GM04504 (cell line): ENCODE measurements around the gene OSBPL1A.

Source experiments
- DNase-seq: peaks from one replicate; pipeline ENCODE4 v3.0.0-alpha.2; 2012; ENCODE audit warnings: low read depth

Gene OSBPL1A

GRCh38 chr18:24397694-24398368 is at the start of gene OSBPL1A:
OSBPL1A (minus strand) TSS chr18:24397824; CDS start chr18:24377533, 20,291 bp downstream.
- DNase-seq = peak; percentile 81

DNA sequence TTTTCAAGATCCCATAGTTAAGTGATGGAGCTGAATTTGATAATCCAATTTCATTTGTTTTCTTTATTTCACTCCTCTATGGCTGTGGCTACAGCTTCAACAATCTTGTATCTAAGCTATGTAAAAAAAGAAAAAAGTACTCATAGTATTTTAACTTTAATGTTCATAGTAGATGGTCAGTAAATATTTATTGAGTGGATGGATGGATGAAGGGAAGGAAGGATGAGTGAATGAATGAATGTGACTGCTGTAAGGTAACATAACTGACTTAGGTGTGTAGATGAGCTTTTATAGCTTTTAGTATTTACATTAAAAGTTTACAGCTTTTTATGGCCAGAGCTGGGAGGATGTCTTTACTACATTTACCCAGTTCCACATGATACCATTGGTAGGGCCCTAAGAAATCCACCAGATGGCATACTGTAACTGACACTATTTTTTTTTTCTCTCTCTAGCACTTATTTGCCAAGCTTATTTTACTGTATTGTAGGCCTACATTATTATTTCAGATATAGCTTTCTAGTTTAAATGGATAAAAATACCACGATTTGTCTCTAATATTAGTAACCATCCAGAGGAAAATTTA is 49.4 kb upstream of the OSBPL1A start:
- no peak for DNase-seq

GRCh38 chr18:24446453-24446852 is 48.8 kb upstream of the OSBPL1A start:
- DNase-seq = no peak

GRCh38 chr18:24443870-24444269 is 46.2 kb upstream of the OSBPL1A start:
- no peak for DNase-seq

- no peak for DNase-seq
These were observed 39.3 kb upstream of the OSBPL1A start for GRCh38 chr18:24436939-24437338.

DNA sequence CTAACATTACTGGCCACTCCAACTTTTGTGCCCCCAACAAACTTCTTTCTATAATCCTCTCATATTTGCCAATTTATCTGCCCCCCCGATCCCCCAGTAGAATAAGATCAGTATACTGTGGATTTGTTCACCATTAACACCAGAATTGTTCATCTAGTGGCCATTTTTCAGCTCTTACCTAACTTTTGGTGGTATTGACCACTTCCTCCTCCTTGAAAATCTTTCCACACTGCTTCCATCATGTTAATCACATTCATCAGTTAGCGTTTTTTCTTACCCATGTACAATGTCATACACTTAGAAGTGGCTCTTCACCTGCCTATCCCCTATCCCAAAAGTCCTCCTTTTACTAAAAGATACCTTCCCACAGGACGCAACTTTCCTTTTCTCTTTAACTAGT is 35.0 kb upstream of the OSBPL1A start:
- no peak for DNase-seq

GRCh38 chr18:24429188-24429587 is 31.6 kb upstream of the OSBPL1A start:
- DNase-seq = no peak

DNA sequence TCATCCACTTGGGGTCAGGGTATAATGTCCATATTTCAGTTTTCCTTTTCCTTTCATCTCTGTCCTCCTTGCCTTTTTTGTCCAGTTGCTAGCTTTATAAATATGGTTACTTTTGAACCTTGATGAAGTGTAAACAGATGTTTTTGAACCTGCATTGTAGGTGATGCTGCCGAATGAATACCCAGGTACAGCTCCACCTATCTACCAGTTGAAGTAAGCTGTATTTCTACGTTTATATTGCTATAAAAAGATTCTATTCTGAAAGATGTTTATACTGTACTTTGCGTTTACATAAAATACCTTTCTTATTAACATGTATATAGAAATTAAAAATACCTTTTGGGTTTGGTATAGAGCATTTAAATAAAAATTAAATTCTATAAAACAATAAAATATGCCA is 31.1 kb upstream of the OSBPL1A start:
- DNase-seq = no peak

DNA sequence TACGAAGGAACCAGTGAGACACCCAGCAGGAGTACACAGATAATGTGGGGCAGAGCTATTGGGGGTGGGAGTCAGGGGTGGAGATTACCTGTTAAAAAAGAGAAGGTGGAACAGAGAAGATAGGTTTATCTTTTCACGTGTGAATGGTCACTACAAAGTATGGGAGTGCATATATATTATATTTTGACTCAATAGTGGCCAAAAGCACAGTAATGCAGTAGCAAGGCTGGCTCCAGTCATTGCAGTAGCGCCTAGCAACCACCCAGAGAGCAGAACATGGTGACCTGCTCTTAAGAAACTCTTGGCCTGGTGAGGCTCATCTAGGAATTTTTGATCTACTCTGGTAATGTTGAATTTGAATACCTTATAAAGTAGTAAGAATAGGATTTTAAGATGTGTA is 29.9 kb upstream of the OSBPL1A start:
- no peak for DNase-seq

DNA sequence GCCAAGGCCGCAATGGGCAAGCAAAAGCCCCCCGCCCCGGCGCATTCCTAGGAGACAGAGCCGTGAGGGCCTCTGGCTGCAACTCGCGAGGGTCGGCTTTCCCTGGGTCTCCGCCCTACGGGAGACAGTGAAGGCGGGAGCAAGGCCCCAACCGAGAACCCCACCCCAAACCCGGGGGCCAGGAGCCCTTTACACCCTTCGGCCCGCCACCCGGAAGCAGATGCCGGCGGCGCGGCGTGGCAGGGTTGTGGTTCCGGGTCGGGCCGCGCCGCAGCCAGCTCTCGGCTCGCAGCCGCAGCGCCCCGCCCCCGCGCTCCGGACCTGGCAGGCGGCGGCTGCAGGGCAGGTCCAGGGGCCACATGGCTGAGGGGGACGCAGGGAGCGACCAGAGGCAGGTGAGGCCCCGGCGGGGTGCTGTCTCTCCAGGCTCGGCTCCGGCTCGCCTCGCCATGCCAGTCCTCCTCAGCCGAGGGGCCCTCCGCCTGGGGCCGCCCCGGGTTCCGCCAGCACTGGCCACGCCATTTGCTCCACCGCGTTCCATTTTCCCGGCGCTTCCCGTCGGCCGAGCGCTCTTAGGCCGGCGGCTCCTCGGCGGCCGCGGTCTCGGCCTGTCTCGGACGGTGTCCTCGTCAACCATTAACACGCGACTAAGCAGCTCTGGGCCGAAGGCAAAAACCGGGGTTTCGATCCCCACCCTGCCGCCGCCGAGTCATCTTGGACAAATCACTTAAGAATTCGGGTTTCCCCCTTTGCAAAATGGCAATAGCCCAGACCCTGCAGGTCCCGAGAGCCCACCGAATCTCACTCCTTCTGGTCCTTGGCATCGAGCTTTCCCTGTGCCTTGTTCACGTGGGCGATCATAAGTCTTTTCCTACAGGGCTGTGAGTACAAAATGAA is 29.0 kb upstream of the OSBPL1A start, which contains the start of gene IMPACT:
TSS of gene IMPACT (plus strand) at position 273 of the 897 bp plus-strand sequence. CDS start at position 360, 87 bp downstream.
- DNase-seq = peak; percentile 47

- DNase-seq = no peak
These were observed 28.4 kb upstream of the OSBPL1A start for GRCh38 chr18:24426073-24426397.

- no peak for DNase-seq
These were observed 24.2 kb upstream of the OSBPL1A start for GRCh38 chr18:24421831-24422230.

DNA sequence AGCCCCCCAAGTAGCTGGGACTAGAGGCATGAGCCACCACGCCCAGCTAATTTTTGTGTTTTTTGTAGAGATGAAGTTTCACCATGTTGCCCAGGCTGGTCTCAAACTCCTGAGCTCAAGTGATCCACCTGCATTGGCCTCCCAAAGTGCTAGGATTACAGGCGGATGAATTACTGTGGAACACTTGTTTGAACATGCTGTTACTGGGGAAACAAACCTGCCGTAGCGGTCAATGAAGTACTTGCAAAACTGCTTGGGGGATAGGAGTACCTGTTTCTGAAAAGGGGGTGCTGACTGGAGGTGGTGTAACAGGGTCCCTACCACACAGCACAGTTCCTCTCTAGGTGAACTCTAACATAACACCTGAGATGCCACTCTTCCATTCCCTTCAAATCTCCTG is 22.9 kb upstream of the OSBPL1A start:
- DNase-seq = no peak

GRCh38 chr18:24417480-24417879 is 19.9 kb upstream of the OSBPL1A start:
- DNase-seq = no peak

GRCh38 chr18:24414349-24415003 is 16.9 kb upstream of the OSBPL1A start:
- no peak for DNase-seq

DNA sequence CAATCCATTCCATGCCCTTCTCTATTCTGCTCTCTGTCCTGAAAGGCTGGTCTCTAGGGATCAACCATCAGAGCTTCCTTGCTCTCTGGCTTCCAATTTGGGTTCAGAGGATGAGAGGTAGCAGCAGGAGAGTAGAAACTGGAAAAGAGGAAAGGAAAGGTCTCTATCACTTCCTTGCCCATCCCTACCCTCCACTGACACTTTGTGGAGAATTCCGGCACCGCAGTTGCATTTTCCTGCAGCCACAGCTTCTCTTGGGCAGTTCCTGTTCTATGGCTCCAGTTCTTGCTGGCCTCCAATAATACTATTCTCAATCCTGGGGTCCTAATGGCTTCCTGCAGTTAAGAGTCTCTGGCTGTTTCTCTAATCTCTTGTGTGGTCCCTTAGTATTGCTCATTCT is 15.5 kb upstream of the OSBPL1A start:
- DNase-seq = no peak

GRCh38 chr18:24408496-24408895 is 10.9 kb upstream of the OSBPL1A start:
- DNase-seq = no peak

DNA sequence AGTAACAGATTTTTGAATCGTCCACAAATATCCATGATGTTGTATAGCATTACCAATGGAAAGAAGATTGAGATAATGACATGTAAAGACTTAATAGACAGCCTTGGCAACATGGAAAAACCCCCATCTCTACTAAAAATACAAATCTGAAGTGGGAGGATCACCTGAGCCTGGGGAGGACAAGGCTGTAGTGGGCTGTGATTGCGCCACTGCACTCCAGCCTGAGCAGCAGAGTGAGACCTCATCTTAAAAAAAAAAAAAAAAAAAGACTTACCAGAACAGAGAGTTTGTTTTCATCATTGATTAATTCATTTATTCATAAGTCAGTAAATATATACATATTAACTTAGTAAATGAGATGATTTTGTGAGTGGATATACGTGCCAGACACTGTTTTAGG is 7.0 kb upstream of the OSBPL1A start:
- no peak for DNase-seq

DNA sequence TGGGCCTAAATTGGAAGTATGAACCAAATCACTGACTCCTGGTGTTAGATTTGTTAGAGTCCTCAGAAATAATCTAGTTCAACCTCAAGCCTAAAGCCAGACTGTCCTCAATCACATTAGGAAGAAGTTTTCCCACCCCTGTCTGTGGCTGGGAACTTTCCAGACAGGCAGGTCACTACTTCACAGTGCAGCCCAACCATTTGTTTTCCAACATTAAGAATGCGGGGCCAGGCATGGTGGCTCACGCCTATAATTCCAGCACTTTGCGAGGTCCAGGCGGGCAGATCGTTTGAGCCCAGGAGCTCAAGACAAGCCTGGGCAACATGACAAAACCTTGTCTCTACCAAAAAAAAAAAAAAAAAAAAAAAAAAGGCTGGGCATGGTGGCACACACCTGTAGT is 5.5 kb upstream of the OSBPL1A start:
- DNase-seq = no peak

DNA sequence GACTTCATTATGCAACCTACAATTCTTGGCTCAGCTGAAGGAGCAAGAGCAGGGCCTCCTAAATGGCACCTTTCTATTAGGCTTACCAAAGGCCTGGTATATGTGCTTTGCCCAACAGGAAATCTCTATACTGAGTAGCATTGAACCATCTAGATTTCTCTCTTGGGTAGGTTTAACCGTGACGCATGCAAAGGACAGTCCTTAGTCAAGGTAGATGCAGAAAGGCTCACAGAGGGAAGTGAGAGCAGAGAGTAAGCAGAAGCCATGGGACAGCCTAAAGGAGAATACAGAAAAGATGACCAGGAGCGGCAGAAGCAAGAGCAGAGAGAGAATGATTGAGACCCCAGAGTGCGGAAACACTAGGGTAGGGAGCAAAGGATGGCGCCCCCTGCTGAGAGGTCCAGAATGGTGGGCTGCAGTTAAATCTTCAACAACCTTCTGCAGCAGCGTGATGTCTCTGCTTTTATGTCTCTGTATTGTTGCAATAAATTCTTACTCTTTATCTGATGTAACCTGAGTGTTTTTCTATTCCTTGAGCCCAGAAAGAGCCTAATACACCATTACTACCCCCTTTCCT is 4.7 kb upstream of the OSBPL1A start:
- no peak for DNase-seq

GRCh38 chr18:24400587-24400986 is 3.0 kb upstream of the OSBPL1A start:
- no peak for DNase-seq

- DNase-seq = peak; percentile 51
These were observed 916 bp upstream of the OSBPL1A start for GRCh38 chr18:24398540-24398939.
